GM12801 (cell line): ENCODE results near the gene KCTD10.

Source experiments
- CTCF ChIP-seq: IDR thresholded peaks from one replicate; pipeline ENCODE4 v1.5.1; 2011; ENCODE audit warnings: control low read depth; ENCODE audit not compliant: insufficient read length; ENCODE audit errors: extremely low read depth

The KCTD10 gene

GRCh38 chr12:109494348-109494881, 17.3 kb upstream of the KCTD10 start:
- TF ChIP-seq CTCF, result no peak

- TF ChIP-seq CTCF, result no peak
Measured at GRCh38 chr12:109493938-109494337, 16.8 kb upstream of the KCTD10 start.

- no peak for TF ChIP-seq CTCF
Measured at GRCh38 chr12:109493090-109493489, 16.0 kb upstream of the KCTD10 start.

- TF ChIP-seq CTCF, result no peak
Measured at GRCh38 chr12:109492371-109492770, 15.3 kb upstream of the KCTD10 start.

GRCh38 chr12:109491671-109492070, 14.6 kb upstream of the KCTD10 start:
- no peak for TF ChIP-seq CTCF

- no peak for TF ChIP-seq CTCF
Measured at GRCh38 chr12:109489955-109490565, 13.0 kb upstream of the KCTD10 start.

- TF ChIP-seq CTCF, result no peak
Measured at GRCh38 chr12:109489016-109489954, 12.2 kb upstream of the KCTD10 start.
